Loucy (cell line): Measurements from ENCODE around the gene THADA.

Experiments used
- H2AFZ ChIP-seq: fragments of 200-600 bp; sonication (generic); 2 replicates; pipeline ENCODE4 v1.6.0; 2016; ENCODE audit warnings: antibody characterized with exemption, mild to moderate bottlenecking, low read length, moderate library complexity
- H3F3A ChIP-seq: fragments of 200-600 bp; 2 replicates; pipeline ENCODE4 v1.6.0; 2016; ENCODE audit warnings: antibody characterized with exemption, low read depth, mild to moderate bottlenecking
- H3K27me3 ChIP-seq: fragments of 200-600 bp; sonication (generic); 2 replicates; pipeline ENCODE4 v1.6.1; 2014; ENCODE audit warnings: low read length, mild to moderate bottlenecking; ENCODE audit not compliant: insufficient read depth, poor library complexity, severe bottlenecking
- H3K36me3 ChIP-seq: fragments of 200-600 bp; sonication (generic); 2 replicates; pipeline ENCODE4 v1.6.1; 2016; ENCODE audit warnings: low read length; ENCODE audit not compliant: insufficient read depth
- H3K4me1 ChIP-seq: fragments of 200-600 bp; sonication (generic); 2 replicates; pipeline ENCODE4 v1.5.1; 2014; ENCODE audit warnings: low read length, mild to moderate bottlenecking; ENCODE audit not compliant: insufficient read depth, poor library complexity, severe bottlenecking
- H3K4me2 ChIP-seq: fragments of 200-600 bp; sonication (generic); 2 replicates; pipeline ENCODE4 v1.6.0; 2014; ENCODE audit warnings: antibody characterized with exemption, low read length, low read depth, mild to moderate bottlenecking; ENCODE audit not compliant: poor library complexity, severe bottlenecking
- H3K4me3 ChIP-seq: fragments of 200-600 bp; sonication (generic); 2 replicates; pipeline ENCODE4 v1.5.1; 2014; ENCODE audit warnings: low read length, mild to moderate bottlenecking, mixed read lengths; ENCODE audit not compliant: poor library complexity, severe bottlenecking
- H3K79me2 ChIP-seq: fragments of 200-600 bp; sonication (generic); 2 replicates; pipeline ENCODE4 v1.6.1; 2014; ENCODE audit warnings: low read length; ENCODE audit not compliant: insufficient read depth
- H3K9ac ChIP-seq: fragments of 200-600 bp; sonication (generic); 2 replicates; pipeline ENCODE4 v1.6.0; 2014; ENCODE audit warnings: mild to moderate bottlenecking, low read depth, low read length, moderate library complexity; ENCODE audit not compliant: poor library complexity, severe bottlenecking
- H3K9me2 ChIP-seq: fragments of 200-600 bp; sonication (generic); replicated peaks from 2 replicates; pipeline ENCODE4 v1.6.1; 2016; ENCODE audit warnings: low read depth, low read length, mixed read lengths
- H3K9me3 ChIP-seq: fragments of 200-600 bp; sonication (generic); 2 replicates; pipeline ENCODE4 v1.6.1; 2014; ENCODE audit warnings: mild to moderate bottlenecking, antibody characterized with exemption, low read length, low read depth; ENCODE audit not compliant: insufficient read depth
- H4K20me1 ChIP-seq: fragments of 200-600 bp; sonication (generic); 2 replicates; pipeline ENCODE4 v1.6.0; 2014; ENCODE audit warnings: antibody characterized with exemption, low read length, mild to moderate bottlenecking; ENCODE audit not compliant: insufficient read depth, poor library complexity, severe bottlenecking
- EZH2phosphoT487 ChIP-seq: fragments of 200-600 bp; IDR thresholded peaks from 2 replicates; pipeline ENCODE4 v1.6.1; 2018; ENCODE audit warnings: antibody characterized with exemption, mild to moderate bottlenecking, moderate library complexity, borderline replicate concordance
- TF ChIP-seq, protein P1 (sequence below): fragments of 200-600 bp; sonication (generic); conservative IDR thresholded peaks from 2 replicates; pipeline ENCODE4 v1.5.1; 2014; ENCODE audit warnings: mild to moderate bottlenecking, antibody characterized with exemption, low read length

THADA gene

DNA sequence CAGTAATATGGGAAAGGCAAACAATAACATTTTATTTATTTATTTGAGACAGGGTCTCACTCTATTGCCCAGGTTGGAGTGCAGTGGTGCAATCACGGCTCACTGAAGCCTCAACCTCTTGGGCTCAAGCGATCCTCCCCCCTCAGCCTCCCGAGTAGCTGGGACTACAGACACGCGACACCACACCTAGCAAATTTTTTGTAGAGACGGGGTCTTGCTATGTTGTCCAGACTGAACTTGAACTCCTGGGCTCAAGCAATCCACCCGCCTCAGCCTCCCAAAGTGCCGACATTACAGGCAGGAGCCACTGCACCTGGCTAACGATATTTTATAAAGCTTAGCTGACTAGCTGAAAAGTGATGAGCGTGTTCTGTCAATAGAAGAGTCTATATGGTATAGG lies 23.7 kb upstream of the THADA start:
- Histone ChIP-seq H4K20me1 (no peaks in the 10 kb centered on the region), H3F3A (no peaks in the 10 kb centered on the region), H3K9ac (no peak overlapping the region), H3K9me2 (no peaks in the 10 kb centered on the region), H3K4me3 (no peak overlapping the region), H3K27me3 (no peaks in the 10 kb centered on the region), H3K36me3 (no peaks in the 10 kb centered on the region), H3K4me2 (no peak overlapping the region), H3K9me3 (no peaks in the 10 kb centered on the region), H2AFZ (no peak overlapping the region), H3K4me1 (no peaks in the 10 kb centered on the region), H3K79me2 (no peaks in the 10 kb centered on the region)
- TF ChIP-seq, protein P1, sequence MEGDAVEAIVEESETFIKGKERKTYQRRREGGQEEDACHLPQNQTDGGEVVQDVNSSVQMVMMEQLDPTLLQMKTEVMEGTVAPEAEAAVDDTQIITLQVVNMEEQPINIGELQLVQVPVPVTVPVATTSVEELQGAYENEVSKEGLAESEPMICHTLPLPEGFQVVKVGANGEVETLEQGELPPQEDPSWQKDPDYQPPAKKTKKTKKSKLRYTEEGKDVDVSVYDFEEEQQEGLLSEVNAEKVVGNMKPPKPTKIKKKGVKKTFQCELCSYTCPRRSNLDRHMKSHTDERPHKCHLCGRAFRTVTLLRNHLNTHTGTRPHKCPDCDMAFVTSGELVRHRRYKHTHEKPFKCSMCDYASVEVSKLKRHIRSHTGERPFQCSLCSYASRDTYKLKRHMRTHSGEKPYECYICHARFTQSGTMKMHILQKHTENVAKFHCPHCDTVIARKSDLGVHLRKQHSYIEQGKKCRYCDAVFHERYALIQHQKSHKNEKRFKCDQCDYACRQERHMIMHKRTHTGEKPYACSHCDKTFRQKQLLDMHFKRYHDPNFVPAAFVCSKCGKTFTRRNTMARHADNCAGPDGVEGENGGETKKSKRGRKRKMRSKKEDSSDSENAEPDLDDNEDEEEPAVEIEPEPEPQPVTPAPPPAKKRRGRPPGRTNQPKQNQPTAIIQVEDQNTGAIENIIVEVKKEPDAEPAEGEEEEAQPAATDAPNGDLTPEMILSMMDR: no peak
- no peak for TF ChIP-seq EZH2phosphoT487

DNA sequence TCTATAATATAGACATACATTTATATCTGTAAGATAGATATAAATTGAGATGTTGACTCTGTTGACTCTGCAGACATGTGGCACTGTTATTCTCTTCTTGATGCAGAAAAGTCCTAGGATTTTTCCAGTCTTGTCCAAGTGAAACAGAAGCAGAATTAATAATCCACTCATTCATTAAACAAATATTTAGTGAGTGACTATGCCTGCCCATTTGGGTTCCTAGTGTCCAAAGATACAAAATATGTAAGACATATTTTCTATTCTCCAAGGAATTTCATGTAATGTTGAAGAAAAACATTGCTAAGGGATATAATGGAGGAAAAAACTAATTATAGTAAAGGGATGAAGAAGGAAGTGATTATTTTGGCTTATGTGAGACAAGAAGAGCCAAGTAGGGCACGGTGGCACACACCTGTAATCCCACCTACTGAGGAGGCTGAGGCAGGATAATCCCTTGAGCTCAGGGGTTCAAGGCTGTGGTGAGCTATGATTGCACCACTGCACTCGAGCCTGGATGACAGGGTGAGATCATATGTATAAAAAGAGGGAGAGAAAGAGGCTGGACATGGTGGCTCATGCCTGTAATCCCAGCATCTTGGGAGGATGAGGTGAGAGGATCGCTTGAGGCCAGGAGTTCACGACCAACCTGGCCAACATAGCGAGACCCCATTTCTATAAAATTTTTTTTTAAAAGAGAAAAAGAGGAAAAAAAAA lies 21.3 kb upstream of the THADA start:
- H3K4me1 ChIP-seq: no peaks in the 10 kb centered on the region
- H3K9me3 ChIP-seq: no peaks in the 10 kb centered on the region
- H3K4me2 ChIP-seq: no peak overlapping the region
- H3K36me3 ChIP-seq: no peaks in the 10 kb centered on the region
- H3K9me2 ChIP-seq: no peaks in the 10 kb centered on the region
- H3K9ac ChIP-seq: no peak overlapping the region
- H2AFZ ChIP-seq: no peak overlapping the region
- TF ChIP-seq, protein P1: no peak
- TF ChIP-seq EZH2phosphoT487: no peak
- no peaks in the 10 kb centered on the region for H4K20me1 ChIP-seq
- H3K27me3 ChIP-seq: no peaks in the 10 kb centered on the region
- H3K79me2 ChIP-seq: no peaks in the 10 kb centered on the region
- H3F3A ChIP-seq: no peaks in the 10 kb centered on the region
- H3K4me3 ChIP-seq: no peak overlapping the region

DNA sequence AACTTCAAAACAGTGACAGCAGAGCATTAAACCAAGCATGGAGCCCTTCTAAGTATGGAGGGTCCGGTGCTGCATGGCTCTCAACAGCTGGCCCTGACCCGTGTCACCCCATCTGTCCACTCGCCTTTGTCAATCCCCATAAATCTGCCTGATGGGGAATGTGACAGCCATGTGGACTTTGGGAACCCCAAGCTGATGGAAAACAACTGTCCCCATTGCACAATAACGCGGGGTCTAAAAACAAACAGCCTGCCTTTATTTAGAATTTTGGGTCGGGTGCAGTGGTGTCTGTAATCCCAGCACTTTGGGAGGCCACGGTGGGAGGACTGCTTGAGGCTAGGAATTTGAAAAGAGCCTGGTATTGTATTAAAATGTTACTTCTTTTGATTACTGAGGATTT lies 17.1 kb upstream of the THADA start:
- Histone ChIP-seq H3K36me3 (no peaks in the 10 kb centered on the region), H3K27me3 (no peaks in the 10 kb centered on the region), H3K9ac (no peak overlapping the region), H3K79me2 (no peaks in the 10 kb centered on the region), H3K4me1 (no peaks in the 10 kb centered on the region), H3K4me3 (no peak overlapping the region), H3K4me2 (no peak overlapping the region), H3F3A (no peaks in the 10 kb centered on the region), H3K9me3 (no peaks in the 10 kb centered on the region), H2AFZ (peak overlapping the region; percentile 34), H4K20me1 (no peaks in the 10 kb centered on the region), H3K9me2 (no peaks in the 10 kb centered on the region)
- TF ChIP-seq EZH2phosphoT487: no peak
- TF ChIP-seq, protein P1: no peak
